Measurements from ENCODE around the gene HSPB6. TPM values are rescaled to one million over a fixed set of nuclear protein-coding genes. Genes with fewer than 3 reads are reported as not detected.

HSPB6 gene
- total RNA-seq, 1 experiment from 2014 or later: 0.37 TPM

- WGBS (ENCODE audit: extremely low coverage, insufficient read length, low lambda C conversion rate): no CpG with 5 or more reads among the region's 19 CpGs
- Histone ChIP-seq H3K9ac (ENCODE audit: extremely low read depth, insufficient read length, low read length) (no peak overlapping the region), H3K4ac (ENCODE audit: low read depth, low read length) (no peak overlapping the region), H3K27me3 (ENCODE audit: insufficient read depth, low read length) (no peaks in the 10 kb centered on the region), H2BK20ac (ENCODE audit: low read depth, low read length, poor library complexity, severe bottlenecking) (no peak overlapping the region), H4K8ac (replicated peaks; ENCODE audit: insufficient read length, low read depth, low read length) (no peak overlapping the region), H2AK5ac (ENCODE audit: insufficient read length, low read length) (no peak overlapping the region), H3K18ac (ENCODE audit: insufficient read length, low read depth, low read length) (no peak overlapping the region), H3K56ac (ENCODE audit: insufficient read length, low read depth, low read length) (no peak overlapping the region), H3K23ac (ENCODE audit: insufficient read length, low read depth, low read length) (no peak overlapping the region), H2BK12ac (ENCODE audit: insufficient read length, low read depth, low read length) (no peak overlapping the region), H3K23me2 (ENCODE audit: insufficient read length, low read depth, low read length, poor library complexity, severe bottlenecking) (peaks cover 5% of the 10 kb centered on the region), H4K5ac (ENCODE audit: insufficient read length, low read depth, low read length) (no peak overlapping the region), H2BK120ac (ENCODE audit: low read depth, low read length, poor library complexity, severe bottlenecking) (no peak overlapping the region), H3K79me2 (ENCODE audit: insufficient read depth, low read length) (no peaks in the 10 kb centered on the region), H2BK15ac (ENCODE audit: low read depth, low read length) (no peak overlapping the region), H2AFZ (ENCODE audit: low read length) (no peak overlapping the region), H2BK5ac (ENCODE audit: insufficient read length, low read length) (no peak overlapping the region), H3K79me1 (ENCODE audit: insufficient read depth, low read depth, low read length, poor library complexity, severe bottlenecking) (no peaks in the 10 kb centered on the region), H4K91ac (ENCODE audit: insufficient read length, low read depth, low read length) (no peak overlapping the region), H3K4me2 (ENCODE audit: insufficient read depth, insufficient read length, low read length) (no peak overlapping the region), H3K4me1 (ENCODE audit: insufficient read depth, low read length) (peaks cover 5% of the 10 kb centered on the region; the same call in 1 of the 2 replicates), H4K20me1 (ENCODE audit: control insufficient read depth, insufficient read depth, insufficient read length) (no peaks in the 10 kb centered on the region), H3K27ac (ENCODE audit: insufficient read length, low read depth, low read length) (no peak overlapping the region), H3K14ac (ENCODE audit: insufficient read depth, low read length) (0 out of 2 replicates have a peak overlapping the region, but pooled peaks have one; percentile 13), H3T11ph (ENCODE audit: low read length) (no peak overlapping the region), H3K9me3 (ENCODE audit: control insufficient read depth, low read depth, low read length) (no peaks in the 10 kb centered on the region)
- Mint-ChIP-seq H3K4me3 (peak overlapping the region; percentile 65 to 88), H3K27me3 (ENCODE audit: low read depth) (peaks cover 39% of the 10 kb centered on the region), H3K27ac (peak overlapping the region in 1 of 3 experiments; percentile 63; a peak in 1 of 7 replicates), H3K4me1 (peaks cover 31 to 39% of the 10 kb centered on the region in 2 experiments), H3K36me3 (ENCODE audit: insufficient read depth in 1 of 3, low read depth in 3 of 3) (peaks cover 0 to 4% (median 2%) of the 10 kb centered on the region in 3 experiments; a peak in 2 of 7 replicates), H3K9me3 (no peaks in the 10 kb centered on the region; a peak in 1 of 5 replicates)
- TF ChIP-seq, protein P1, sequence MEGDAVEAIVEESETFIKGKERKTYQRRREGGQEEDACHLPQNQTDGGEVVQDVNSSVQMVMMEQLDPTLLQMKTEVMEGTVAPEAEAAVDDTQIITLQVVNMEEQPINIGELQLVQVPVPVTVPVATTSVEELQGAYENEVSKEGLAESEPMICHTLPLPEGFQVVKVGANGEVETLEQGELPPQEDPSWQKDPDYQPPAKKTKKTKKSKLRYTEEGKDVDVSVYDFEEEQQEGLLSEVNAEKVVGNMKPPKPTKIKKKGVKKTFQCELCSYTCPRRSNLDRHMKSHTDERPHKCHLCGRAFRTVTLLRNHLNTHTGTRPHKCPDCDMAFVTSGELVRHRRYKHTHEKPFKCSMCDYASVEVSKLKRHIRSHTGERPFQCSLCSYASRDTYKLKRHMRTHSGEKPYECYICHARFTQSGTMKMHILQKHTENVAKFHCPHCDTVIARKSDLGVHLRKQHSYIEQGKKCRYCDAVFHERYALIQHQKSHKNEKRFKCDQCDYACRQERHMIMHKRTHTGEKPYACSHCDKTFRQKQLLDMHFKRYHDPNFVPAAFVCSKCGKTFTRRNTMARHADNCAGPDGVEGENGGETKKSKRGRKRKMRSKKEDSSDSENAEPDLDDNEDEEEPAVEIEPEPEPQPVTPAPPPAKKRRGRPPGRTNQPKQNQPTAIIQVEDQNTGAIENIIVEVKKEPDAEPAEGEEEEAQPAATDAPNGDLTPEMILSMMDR (conservative IDR thresholded peaks at IDR 0.05): no peak
- DNase-seq: peak; percentile 77
Measured at GRCh38 chr19:35777086-35777841, 20.4 kb upstream of the HSPB6 start.

Measured in H9 (cell line).